RPMI7951 (cell line): ENCODE results near the gene RASGRF1. TPM values are rescaled to one million over a fixed set of nuclear protein-coding genes. Genes with fewer than 3 reads are reported as not detected.

Experiments
- DNase-seq: peaks from one replicate; pipeline ENCODE4 v3.0.0-alpha.2; 2012; ENCODE audit warnings: low read depth
- total RNA-seq: library from RNA; depleted of rRNA; stranded (reverse); fragments of >200 nt; shearing (Covaris generic); gene quantifications from 2 replicates; pipeline ENCODE4 v1.2.3, GENCODE V29; 2014; rRNA removed

RASGRF1 gene
- total RNA-seq, 1 experiment from 2014 or later, result 8.7 TPM

DNA sequence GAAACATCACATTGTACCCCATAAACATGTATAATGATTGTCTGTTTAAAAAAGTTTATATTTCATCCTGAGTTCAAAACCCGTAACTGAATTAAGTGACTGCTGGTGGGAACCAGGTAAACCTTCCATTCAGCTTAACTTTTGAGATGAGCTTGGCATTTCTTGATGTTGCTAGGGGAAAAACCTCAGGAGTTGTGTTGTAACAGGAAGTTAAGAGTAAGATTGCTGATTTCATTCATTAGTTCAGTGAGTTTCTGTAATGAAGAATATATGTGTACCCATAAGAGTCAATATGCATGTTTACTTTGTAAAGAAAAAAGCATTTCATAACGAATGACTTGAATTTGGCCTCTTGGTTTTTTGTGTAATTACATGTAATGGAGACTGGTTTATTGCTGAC is 178.3 kb downstream of the RASGRF1 start:
- DNase-seq, result no peak

- DNase-seq, result no peak
Observed at GRCh38 chr15:78910271-78910670, 180.3 kb downstream of the RASGRF1 start.

Other genes starting within 250 kb of the RASGRF1 start
- 354 and 358 TPM in 2 replicates for gene MORF4L1, start 217.9 kb downstream of the RASGRF1 start, total RNA-seq
- gene CTSH, start 145.7 kb downstream of the RASGRF1 start, total RNA-seq, result 41.1 and 57.9 TPM in 2 replicates
- not detected in 2 replicates for gene ANKRD34C, start 191.9 kb upstream of the RASGRF1 start, total RNA-seq
- 119 and 130 TPM in 2 replicates for gene TMED3, start 220.3 kb upstream of the RASGRF1 start, total RNA-seq